Fibroblast of lung (primary cell): ENCODE data around the gene NIPAL3. TPM values are rescaled to one million over a fixed set of nuclear protein-coding genes. Genes with fewer than 3 reads are reported as not detected.

Experiments used
- DNase-seq, 2 donors: peaks; one replicate each; pipeline versions ENCODE4 v3.0.0 to v3.0.0-alpha.2; 2010; ENCODE audit warnings: low read depth in 2 of 2
- H2AFZ ChIP-seq: 2 replicates; pipeline ENCODE4 v1.5.1; 2012; ENCODE audit warnings: low read length, control low read depth, inconsistent platforms
- H3K27ac ChIP-seq: 2 replicates; pipeline ENCODE4 v1.5.1; 2011; ENCODE audit warnings: low read length, control low read depth; ENCODE audit not compliant: insufficient read depth
- H3K27me3 ChIP-seq: 2 replicates; pipeline ENCODE4 v1.5.1; 2011; ENCODE audit warnings: mild to moderate bottlenecking, low read length; ENCODE audit not compliant: control insufficient read depth, insufficient read depth
- H3K36me3 ChIP-seq: 2 replicates; pipeline ENCODE4 v1.5.1; 2011; ENCODE audit warnings: low read length; ENCODE audit not compliant: control insufficient read depth, insufficient read depth
- H3K4me1 ChIP-seq: 2 replicates; pipeline ENCODE4 v1.5.1; 2011; ENCODE audit warnings: low read length; ENCODE audit not compliant: control insufficient read depth, insufficient read depth; ENCODE audit errors: extremely low read depth
- H3K4me2 ChIP-seq: 2 replicates; pipeline ENCODE4 v1.5.1; 2011; ENCODE audit warnings: low read length, control low read depth; ENCODE audit not compliant: insufficient read depth; ENCODE audit errors: extremely low read depth
- H3K4me3 ChIP-seq, 4 experiments: fragments of 200-600 bp in 1 of 4; sonication (generic) in 1 of 4; replicated peaks in 1 of 4; 2 replicates each; pipeline ENCODE4 v1.5.1; 2011 to 2016; ENCODE audit warnings: low read length in 4 of 4, low read depth in 3 of 4, mild to moderate bottlenecking in 3 of 4, control low read depth in 2 of 4, inconsistent platforms in 1 of 4, mixed read lengths in 1 of 4; ENCODE audit not compliant: insufficient read depth in 1 of 4; ENCODE audit errors: control extremely low read depth in 1 of 4
- H3K79me2 ChIP-seq: 2 replicates; pipeline ENCODE4 v1.5.1; 2012; ENCODE audit warnings: mild to moderate bottlenecking, low read length, inconsistent platforms; ENCODE audit not compliant: control insufficient read depth, insufficient read depth
- H3K9ac ChIP-seq: 2 replicates; pipeline ENCODE4 v1.5.1; 2011; ENCODE audit warnings: mild to moderate bottlenecking, low read length, control low read depth; ENCODE audit not compliant: insufficient read depth
- H3K9me3 ChIP-seq: 2 replicates; pipeline ENCODE4 v1.5.1; 2012; ENCODE audit warnings: low read depth, low read length; ENCODE audit not compliant: control insufficient read depth, insufficient read depth
- H4K20me1 ChIP-seq: 2 replicates; pipeline ENCODE4 v1.5.1; 2011; ENCODE audit warnings: low read length; ENCODE audit not compliant: control insufficient read depth, insufficient read depth; ENCODE audit errors: extremely low read depth
- EZH2 ChIP-seq: IDR thresholded peaks from 2 replicates; pipeline ENCODE4 v1.5.1; 2012; ENCODE audit warnings: low read length, control low read depth, mild to moderate bottlenecking; ENCODE audit errors: missing control alignments
- polyA plus RNA-seq, 2 donors: library from polyadenylated mRNA; depleted of rRNA in 1 of 2; stranded (reverse) in 1 of 2; unstranded in 1 of 2; fragments of >200 nt; gene quantifications; 2 replicates each; pipeline ENCODE4 v1.2.1, GENCODE V29; 2011 to 2012; ENCODE audit warnings: missing spikeins in 1 of 2
- total RNA-seq: library from RNA; depleted of rRNA; stranded (reverse); fragments of >200 nt; gene quantifications from 2 replicates; pipeline ENCODE4 v1.2.1, GENCODE V29; 2014
- TF ChIP-seq, protein P1 (sequence below), 2 donors: IDR thresholded peaks in 1 of 2; conservative IDR thresholded peaks in 1 of 2; 1 replicate in 1 of 2; 2 replicates in 1 of 2; pipeline ENCODE4 v1.5.1; 2011 to 2012; ENCODE audit warnings: low read length in 2 of 2, control low read depth in 1 of 2, inconsistent platforms in 1 of 2, low read depth in 1 of 2, mild to moderate bottlenecking in 1 of 2

The NIPAL3 gene
- total and polyA plus RNA-seq, 2 donors (not counting 1 experiment from before 2014, with no cell fraction given): 65.3 to 85.2 TPM

DNA sequence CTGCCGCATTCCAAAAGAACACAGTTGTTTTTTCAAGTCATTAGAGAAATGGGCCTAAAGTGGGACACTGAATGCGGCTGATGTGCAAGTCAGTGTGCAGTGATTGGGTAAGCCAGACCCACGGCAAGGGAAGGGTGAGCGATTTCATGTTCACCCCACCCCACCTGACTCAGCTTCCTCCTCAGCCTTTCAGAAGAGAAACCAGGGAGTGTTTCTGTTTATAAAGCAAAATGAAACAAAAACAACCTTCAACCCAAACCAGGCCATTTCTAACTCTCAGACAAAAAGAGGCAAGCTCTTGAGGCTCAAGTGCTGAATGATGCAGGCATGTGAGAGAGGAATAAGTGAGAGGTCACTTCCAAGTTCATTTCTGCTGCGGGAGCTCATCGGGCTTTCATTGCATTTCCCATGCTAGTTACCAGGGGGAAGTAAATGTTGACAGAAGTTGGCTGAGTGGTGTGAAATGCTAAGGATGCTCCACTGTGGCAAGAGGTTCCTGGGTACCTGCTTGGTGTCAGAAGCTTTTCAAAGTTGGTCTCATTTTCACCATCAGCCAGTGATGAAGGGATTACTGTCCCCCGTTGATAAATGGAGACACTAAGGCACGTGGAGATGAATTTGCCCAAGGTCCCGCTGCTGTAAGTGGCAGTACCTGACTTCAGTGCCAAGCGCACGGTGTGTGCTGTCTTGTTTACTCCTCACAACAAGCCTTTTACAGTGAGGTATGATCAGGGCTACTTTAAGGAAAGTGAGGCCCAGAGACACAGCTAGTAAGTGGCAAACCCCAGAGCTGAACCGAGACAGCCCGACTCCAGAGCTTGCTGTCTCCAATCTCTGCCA is 31.1 kb upstream of the NIPAL3 start:
- peaks cover 4% of the 10 kb centered on the region for H3K4me1 ChIP-seq
- peaks cover 2% of the 10 kb centered on the region for H3K36me3 ChIP-seq
- H3K9ac ChIP-seq: no peak overlapping the region
- peak overlapping the region; percentile 41 for H3K4me2 ChIP-seq
- peak overlapping the region; percentile 20 for H3K27ac ChIP-seq
- H3K27me3 ChIP-seq: no peaks in the 10 kb centered on the region
- TF ChIP-seq, protein P1, sequence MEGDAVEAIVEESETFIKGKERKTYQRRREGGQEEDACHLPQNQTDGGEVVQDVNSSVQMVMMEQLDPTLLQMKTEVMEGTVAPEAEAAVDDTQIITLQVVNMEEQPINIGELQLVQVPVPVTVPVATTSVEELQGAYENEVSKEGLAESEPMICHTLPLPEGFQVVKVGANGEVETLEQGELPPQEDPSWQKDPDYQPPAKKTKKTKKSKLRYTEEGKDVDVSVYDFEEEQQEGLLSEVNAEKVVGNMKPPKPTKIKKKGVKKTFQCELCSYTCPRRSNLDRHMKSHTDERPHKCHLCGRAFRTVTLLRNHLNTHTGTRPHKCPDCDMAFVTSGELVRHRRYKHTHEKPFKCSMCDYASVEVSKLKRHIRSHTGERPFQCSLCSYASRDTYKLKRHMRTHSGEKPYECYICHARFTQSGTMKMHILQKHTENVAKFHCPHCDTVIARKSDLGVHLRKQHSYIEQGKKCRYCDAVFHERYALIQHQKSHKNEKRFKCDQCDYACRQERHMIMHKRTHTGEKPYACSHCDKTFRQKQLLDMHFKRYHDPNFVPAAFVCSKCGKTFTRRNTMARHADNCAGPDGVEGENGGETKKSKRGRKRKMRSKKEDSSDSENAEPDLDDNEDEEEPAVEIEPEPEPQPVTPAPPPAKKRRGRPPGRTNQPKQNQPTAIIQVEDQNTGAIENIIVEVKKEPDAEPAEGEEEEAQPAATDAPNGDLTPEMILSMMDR (conservative IDR thresholded peaks at IDR 0.05 in 1 of 2, IDR thresholded peaks at IDR 0.05 in 1 of 2; ENCODE audit: low read depth in 1 of 2, low read length in 2 of 2): no peak
- TF ChIP-seq EZH2: no peak
- H2AFZ ChIP-seq: no peak overlapping the region
- H4K20me1 ChIP-seq: no peaks in the 10 kb centered on the region
- no peaks in the 10 kb centered on the region for H3K9me3 ChIP-seq
- DNase-seq: peak; percentile 79 to 84
- H3K79me2 ChIP-seq: no peaks in the 10 kb centered on the region
- no peak overlapping the region for H3K4me3 ChIP-seq

DNA sequence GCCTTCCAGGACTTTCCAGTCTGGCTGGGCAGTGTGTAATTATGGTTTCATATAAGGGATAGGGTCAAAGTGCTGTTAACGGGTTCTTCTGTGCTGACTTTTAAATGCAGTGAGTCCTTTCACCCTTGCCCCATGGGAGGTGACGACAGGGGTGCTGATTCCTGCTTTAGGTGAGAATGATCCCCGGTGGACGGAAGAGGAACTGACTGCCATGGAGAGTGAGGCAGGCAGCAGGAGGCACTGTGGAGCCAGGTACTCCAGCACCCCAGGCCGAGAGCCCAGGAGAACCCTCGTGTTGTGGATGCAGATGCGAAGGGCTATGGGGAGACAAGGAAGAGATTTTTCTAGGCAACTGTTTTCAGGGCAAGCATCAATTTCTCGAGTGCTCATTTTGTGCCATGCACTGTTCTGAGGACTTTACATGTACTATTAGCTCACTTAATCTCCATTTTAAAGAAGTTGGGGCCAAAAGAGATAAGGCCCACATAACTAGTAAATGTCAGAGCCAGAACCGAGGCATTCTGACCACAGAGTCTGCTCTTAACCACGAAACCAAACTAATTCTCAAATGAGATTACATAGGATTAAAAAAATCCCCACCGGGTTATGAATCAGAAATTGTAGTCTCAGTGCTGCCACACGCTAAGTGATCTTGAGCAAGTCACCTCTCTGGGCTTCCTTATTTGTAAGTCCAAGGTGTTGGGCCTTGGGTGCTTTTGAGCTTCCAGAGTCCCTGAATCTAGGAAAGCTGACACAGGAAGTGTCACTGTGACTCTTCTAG is 30.3 kb upstream of the NIPAL3 start:
- H3K27me3 ChIP-seq: no peaks in the 10 kb centered on the region
- H4K20me1 ChIP-seq: no peaks in the 10 kb centered on the region
- peaks cover 4% of the 10 kb centered on the region for H3K4me1 ChIP-seq
- DNase-seq: peak in 1 of 2 donors; percentile 79
- no peak overlapping the region for H3K4me2 ChIP-seq
- peaks cover 2% of the 10 kb centered on the region for H3K36me3 ChIP-seq
- H3K4me3 ChIP-seq: no peak overlapping the region
- H2AFZ ChIP-seq: no peak overlapping the region
- TF ChIP-seq, protein P1 (conservative IDR thresholded peaks at IDR 0.05 in 1 of 2, IDR thresholded peaks at IDR 0.05 in 1 of 2; ENCODE audit: low read depth in 1 of 2, low read length in 2 of 2): peak; percentile 23 to 36
- no peak for TF ChIP-seq EZH2
- H3K9me3 ChIP-seq: no peaks in the 10 kb centered on the region
- no peak overlapping the region for H3K27ac ChIP-seq
- H3K9ac ChIP-seq: no peak overlapping the region
- no peaks in the 10 kb centered on the region for H3K79me2 ChIP-seq

DNA sequence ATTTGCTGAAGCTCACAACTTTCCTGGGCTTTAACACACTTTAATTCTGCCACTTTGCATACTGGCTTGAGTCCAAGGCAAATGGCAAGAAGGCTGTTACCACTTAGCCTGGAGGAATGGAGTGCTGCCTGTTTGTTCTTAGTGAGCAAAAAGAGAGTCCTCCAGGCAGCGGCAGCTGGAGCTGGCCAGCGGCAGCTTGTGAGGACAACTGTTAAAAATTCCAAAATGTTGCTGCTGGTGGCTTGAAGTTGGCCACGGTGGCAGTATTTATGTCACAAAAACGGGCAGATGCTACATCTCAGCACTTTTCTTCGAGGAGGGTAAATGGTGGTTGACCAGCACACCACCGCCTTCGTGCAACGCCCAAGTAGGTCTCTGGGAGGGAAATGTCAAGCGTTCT is 29.4 kb upstream of the NIPAL3 start:
- Histone ChIP-seq H3K27me3 (no peaks in the 10 kb centered on the region), H3K27ac (no peak overlapping the region), H3K4me1 (peaks cover 4% of the 10 kb centered on the region), H4K20me1 (no peaks in the 10 kb centered on the region), H3K4me3 (no peak overlapping the region), H3K36me3 (peaks cover 2% of the 10 kb centered on the region), H3K4me2 (no peak overlapping the region), H3K79me2 (no peaks in the 10 kb centered on the region), H2AFZ (no peak overlapping the region), H3K9ac (no peak overlapping the region), H3K9me3 (no peaks in the 10 kb centered on the region)
- TF ChIP-seq EZH2: no peak
- TF ChIP-seq, protein P1 (conservative IDR thresholded peaks at IDR 0.05 in 1 of 2, IDR thresholded peaks at IDR 0.05 in 1 of 2; ENCODE audit: low read depth in 1 of 2, low read length in 2 of 2): no peak
- DNase-seq: no peak
